T-helper 2 cell treated with Interferon-gamma antibody and Interleukin-4, amounts not matched to agents 5 μg/mL and 100 μg/mL, for 36 hours (primary cell): ENCODE data around the gene MAB21L2.

ENCODE experiments used
- DNase-seq: peaks from one replicate; pipeline ENCODE4 v3.0.0; 2021; ENCODE audit warnings: low spot score
- H3K27ac Mint-ChIP-seq: one replicate; pipeline ENCODE4 v1.8.0; 2021; ENCODE audit warnings: mild to moderate bottlenecking, mixed read lengths
- H3K27me3 Mint-ChIP-seq: one replicate; pipeline ENCODE4 v1.8.0; 2021; ENCODE audit warnings: low read depth, mixed read lengths
- H3K36me3 Mint-ChIP-seq: one replicate; pipeline ENCODE4 v1.8.0; 2021; ENCODE audit warnings: low read depth, mixed read lengths
- H3K4me1 Mint-ChIP-seq: one replicate; pipeline ENCODE4 v1.8.0; 2021; ENCODE audit warnings: low read depth, mixed read lengths
- H3K4me3 Mint-ChIP-seq: one replicate; pipeline ENCODE4 v1.8.0; 2022; ENCODE audit warnings: mild to moderate bottlenecking, moderate library complexity, mixed read lengths
- H3K9me3 Mint-ChIP-seq: one replicate; pipeline ENCODE4 v1.8.0; 2021; ENCODE audit warnings: mixed read lengths

Gene MAB21L2

DNA sequence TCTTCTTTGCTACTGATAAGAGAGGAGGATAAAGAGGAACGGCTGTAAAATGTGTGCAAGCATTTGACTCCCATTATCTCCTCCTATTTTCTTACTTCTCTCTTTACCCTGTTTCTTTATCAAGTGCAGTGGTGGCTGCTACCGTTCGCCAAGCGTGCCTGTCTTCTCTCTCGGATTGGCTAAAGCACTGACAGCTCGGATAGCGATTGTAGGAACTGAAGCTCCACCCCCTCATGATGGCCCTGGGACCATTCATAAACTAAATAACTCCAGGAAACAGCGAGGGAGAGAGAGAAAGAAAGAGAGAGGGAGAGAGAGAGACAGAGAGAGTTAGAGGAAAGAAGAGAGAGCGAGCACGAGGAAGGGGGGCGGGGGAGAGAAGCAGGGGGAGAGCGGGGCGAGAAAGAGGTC is 305 bp upstream of the MAB21L2 start:
- Mint-ChIP-seq H3K4me1 (no peaks in the 10 kb centered on the region), H3K27me3 (no peaks in the 10 kb centered on the region), H3K27ac (no peak overlapping the region), H3K36me3 (peaks cover 23% of the 10 kb centered on the region), H3K9me3 (no peaks in the 10 kb centered on the region), H3K4me3 (no peak overlapping the region)
- no peak for DNase-seq

DNA sequence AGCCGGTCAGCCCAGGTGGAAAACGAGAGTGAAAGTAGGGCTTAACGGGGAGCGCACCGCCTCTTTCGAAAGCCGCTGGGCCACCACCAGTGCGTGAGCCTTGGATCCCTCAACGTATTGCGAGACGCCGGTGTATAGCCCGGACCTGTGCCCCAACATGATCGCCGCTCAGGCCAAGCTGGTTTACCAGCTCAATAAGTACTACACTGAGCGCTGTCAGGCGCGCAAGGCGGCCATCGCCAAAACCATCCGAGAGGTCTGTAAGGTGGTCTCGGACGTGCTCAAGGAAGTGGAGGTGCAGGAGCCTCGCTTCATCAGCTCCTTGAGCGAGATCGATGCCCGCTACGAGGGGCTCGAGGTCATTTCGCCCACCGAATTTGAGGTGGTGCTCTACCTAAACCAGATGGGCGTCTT is 929 bp downstream of the MAB21L2 start:
- no peaks in the 10 kb centered on the region for H3K27me3 Mint-ChIP-seq
- peaks cover 23% of the 10 kb centered on the region for H3K36me3 Mint-ChIP-seq
- DNase-seq = no peak
- no peak overlapping the region for H3K4me3 Mint-ChIP-seq
- H3K9me3 Mint-ChIP-seq = no peaks in the 10 kb centered on the region
- no peak overlapping the region for H3K27ac Mint-ChIP-seq
- H3K4me1 Mint-ChIP-seq = no peaks in the 10 kb centered on the region

DNA sequence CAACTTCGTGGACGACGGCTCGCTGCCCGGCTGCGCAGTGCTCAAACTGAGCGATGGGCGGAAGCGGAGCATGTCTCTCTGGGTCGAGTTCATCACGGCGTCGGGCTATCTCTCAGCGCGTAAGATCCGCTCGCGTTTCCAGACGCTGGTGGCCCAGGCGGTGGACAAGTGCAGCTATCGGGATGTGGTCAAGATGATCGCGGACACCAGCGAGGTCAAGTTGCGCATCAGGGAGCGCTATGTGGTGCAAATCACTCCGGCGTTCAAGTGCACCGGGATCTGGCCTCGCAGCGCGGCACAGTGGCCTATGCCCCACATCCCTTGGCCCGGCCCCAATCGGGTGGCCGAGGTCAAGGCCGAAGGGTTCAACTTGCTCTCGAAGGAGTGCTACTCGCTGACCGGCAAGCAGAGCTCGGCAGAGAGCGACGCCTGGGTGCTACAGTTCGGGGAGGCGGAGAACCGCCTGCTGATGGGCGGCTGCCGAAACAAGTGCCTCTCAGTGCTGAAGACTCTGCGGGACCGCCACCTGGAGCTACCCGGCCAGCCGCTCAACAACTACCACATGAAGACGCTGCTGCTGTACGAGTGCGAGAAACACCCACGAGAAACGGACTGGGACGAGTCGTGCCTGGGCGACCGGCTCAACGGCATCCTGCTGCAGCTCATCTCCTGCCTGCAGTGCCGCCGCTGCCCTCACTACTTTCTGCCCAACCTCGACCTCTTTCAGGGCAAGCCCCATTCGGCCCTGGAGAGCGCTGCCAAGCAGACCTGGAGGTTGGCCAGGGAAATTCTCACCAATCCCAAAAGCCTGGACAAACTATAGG is 1.5 kb downstream of the MAB21L2 start:
- Mint-ChIP-seq H3K4me3 (no peak overlapping the region), H3K27ac (no peak overlapping the region), H3K27me3 (no peaks in the 10 kb centered on the region), H3K9me3 (no peaks in the 10 kb centered on the region), H3K36me3 (peaks cover 23% of the 10 kb centered on the region), H3K4me1 (no peaks in the 10 kb centered on the region)
- no peak for DNase-seq

DNA sequence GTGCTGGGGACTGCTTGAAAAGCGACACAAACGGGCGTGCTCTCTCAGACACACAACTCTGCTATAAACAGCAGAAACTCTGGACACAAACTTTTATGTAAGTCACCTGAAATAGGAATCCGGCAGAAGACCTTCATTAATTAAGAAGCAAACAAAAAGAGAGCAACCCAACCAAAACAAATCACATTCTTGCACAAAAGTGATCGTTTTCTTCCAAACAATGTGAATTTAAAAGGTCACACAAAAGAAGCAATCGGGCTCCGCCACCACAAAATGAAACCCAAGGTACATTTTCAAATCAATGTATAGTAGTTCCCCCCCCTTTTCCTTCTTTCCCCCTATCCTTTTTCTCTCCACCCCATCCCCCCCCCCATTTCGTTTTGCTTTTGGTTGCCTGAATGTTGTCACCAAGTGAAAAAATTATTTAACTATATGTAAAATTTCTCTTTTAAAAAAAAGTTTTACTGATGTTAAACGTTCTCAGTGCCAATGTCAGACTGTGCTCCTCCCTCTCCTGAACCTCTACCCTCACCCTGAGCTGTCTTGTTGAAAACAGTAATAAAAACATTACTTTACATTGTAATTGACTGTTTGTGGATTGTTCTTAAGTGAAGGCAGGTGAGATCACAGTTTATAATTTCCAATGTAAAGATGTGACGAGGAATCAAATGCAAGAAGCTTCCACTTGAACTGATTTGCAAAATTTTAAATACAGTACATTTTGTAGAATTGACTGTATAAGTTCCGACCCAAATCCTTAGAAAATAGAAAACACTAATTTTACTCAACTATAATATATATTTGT is 2.4 kb downstream of the MAB21L2 start:
- H3K27me3 Mint-ChIP-seq = no peaks in the 10 kb centered on the region
- H3K4me3 Mint-ChIP-seq = no peak overlapping the region
- H3K27ac Mint-ChIP-seq = no peak overlapping the region
- DNase-seq = no peak
- H3K4me1 Mint-ChIP-seq = no peaks in the 10 kb centered on the region
- H3K9me3 Mint-ChIP-seq = no peaks in the 10 kb centered on the region
- H3K36me3 Mint-ChIP-seq = peaks cover 23% of the 10 kb centered on the region

DNA sequence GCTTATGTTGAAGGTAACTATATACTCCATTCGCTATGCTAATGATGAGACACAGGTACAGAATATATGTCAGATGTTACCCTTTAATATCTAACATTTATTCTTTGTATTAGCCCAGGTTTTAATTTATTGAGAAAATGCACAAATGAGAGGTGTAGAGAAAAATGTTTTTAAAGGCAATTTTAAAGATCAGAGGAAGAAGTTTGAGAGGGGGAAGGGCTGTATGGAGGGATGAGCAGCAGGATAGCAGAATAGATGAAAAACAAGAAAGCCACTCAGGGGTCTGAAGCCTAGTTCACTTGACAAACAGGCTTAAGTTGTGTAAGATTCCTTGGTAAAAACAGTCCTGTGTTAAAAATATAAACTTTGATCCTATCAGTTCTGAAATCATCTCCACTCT is 3.7 kb downstream of the MAB21L2 start:
- peaks cover 23% of the 10 kb centered on the region for H3K36me3 Mint-ChIP-seq
- DNase-seq = no peak
- H3K27me3 Mint-ChIP-seq = no peaks in the 10 kb centered on the region
- no peaks in the 10 kb centered on the region for H3K9me3 Mint-ChIP-seq
- H3K4me3 Mint-ChIP-seq = no peak overlapping the region
- H3K4me1 Mint-ChIP-seq = no peaks in the 10 kb centered on the region
- no peak overlapping the region for H3K27ac Mint-ChIP-seq

DNA sequence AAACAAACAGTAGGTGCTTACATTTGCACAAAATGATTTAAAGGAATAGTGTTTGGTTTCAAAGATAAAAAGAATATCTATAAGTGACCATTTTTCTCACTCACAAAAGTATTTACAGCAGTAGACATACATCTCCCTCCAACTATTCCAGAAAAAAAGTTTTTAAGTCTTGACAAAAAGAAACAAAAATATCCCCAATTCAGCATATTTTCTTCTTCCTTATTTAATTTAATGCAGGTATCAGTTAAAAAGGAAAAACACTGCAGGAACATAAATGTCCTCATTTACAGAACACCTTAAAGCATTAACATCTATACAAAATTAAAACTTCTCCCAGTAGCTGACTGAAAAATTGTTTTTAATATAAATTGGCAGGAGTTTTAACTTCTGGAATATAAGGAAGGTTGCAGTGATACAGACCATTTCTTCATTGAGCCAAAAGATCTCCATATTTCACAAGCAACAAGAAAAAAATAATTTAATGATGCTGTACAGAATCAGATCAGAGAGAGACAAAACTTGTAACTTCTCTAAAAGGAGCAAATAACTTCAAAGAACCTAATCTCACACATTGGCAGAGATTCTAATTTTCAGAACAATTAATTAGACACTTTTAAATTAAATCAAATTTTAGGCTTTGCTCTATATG is 4.3 kb downstream of the MAB21L2 start:
- no peaks in the 10 kb centered on the region for H3K27me3 Mint-ChIP-seq
- H3K36me3 Mint-ChIP-seq = peaks cover 23% of the 10 kb centered on the region
- no peaks in the 10 kb centered on the region for H3K4me1 Mint-ChIP-seq
- DNase-seq = no peak
- no peak overlapping the region for H3K27ac Mint-ChIP-seq
- H3K9me3 Mint-ChIP-seq = no peaks in the 10 kb centered on the region
- H3K4me3 Mint-ChIP-seq = no peak overlapping the region

DNA sequence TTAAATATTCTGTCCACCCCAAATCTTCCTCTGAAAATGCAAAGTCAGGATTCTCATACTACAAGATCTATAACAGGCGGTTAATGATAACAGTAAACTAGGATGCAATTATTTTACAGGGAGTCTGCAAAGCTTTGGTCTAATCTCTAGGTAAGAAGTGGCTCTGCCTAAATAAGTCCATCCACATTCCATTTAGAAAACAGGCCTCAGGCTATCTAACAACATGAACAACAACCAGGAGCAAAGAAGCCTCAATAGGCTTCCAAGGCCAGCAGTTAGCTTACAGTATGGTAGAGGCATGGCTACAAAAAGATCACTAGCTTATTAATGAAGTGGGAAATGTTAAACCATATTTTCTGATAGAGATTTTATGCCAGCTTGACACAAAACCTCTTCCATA is 6.4 kb downstream of the MAB21L2 start:
- Mint-ChIP-seq H3K27ac (no peak overlapping the region), H3K36me3 (peaks cover 11% of the 10 kb centered on the region), H3K27me3 (no peaks in the 10 kb centered on the region), H3K4me1 (no peaks in the 10 kb centered on the region), H3K4me3 (no peak overlapping the region), H3K9me3 (no peaks in the 10 kb centered on the region)
- no peak for DNase-seq

DNA sequence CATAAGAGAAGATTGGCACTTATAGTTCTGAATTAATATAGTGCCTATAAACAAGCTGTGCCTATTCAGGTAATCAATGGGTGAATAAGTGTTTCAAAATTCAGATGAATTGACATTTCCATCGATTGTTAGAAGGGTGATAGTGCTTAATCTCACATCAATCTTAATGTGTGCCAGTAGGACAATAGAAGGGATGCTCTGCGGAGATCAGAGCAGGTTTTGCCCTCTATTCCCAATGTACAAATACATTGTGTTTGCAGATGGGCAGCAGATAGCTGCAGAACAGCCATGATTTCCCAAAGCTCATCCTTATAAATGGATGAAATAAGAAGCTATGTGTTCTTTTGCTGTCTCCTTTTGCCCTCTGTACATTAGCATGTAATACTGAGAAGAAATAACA is 7.2 kb downstream of the MAB21L2 start:
- no peak overlapping the region for H3K4me3 Mint-ChIP-seq
- no peak for DNase-seq
- peaks cover 4% of the 10 kb centered on the region for H3K36me3 Mint-ChIP-seq
- H3K9me3 Mint-ChIP-seq = no peaks in the 10 kb centered on the region
- H3K4me1 Mint-ChIP-seq = no peaks in the 10 kb centered on the region
- H3K27me3 Mint-ChIP-seq = no peaks in the 10 kb centered on the region
- H3K27ac Mint-ChIP-seq = no peak overlapping the region

DNA sequence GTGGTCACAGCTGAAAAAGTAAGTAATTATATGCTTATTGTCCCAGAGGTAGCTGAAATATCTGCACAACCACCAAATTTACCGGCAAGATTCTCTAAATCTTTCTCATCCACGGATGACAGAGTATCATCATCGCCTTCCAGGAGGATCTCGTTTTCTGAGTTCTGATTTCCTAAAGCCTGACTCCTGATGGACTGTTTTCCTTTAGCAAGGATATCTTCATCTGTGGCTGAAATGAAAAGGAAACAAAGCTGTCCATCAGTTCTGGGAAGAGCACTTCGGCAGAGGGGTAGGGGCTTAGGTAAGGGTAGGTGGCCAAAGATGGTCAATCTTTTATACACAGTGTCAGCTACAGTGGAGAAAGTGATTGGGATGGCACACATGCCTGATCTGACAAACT is 8.7 kb downstream of the MAB21L2 start:
- Mint-ChIP-seq H3K9me3 (no peaks in the 10 kb centered on the region), H3K4me1 (no peaks in the 10 kb centered on the region), H3K4me3 (no peak overlapping the region), H3K27me3 (no peaks in the 10 kb centered on the region), H3K36me3 (peaks cover 2% of the 10 kb centered on the region), H3K27ac (no peak overlapping the region)
- DNase-seq = no peak

DNA sequence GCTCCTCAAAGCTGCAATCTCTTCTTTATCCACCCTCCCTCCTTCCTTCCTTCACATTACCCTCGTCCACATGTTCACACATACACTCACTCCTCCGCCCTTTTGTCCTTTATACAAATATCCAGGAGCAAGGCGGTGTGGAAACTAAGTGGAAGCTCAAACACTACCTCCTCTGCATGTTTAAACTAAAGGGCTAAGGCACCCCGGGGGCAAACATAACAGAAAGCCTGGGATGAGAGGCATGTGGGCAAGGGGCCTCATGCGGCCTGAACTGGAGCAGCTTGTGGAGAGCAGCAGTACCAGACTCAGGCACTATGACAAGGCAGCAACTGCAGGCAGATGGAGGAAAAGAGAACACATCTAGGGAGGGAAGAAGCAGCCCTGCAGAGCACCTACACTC is 9.5 kb downstream of the MAB21L2 start:
- no peaks in the 10 kb centered on the region for H3K9me3 Mint-ChIP-seq
- no peak for DNase-seq
- no peak overlapping the region for H3K4me3 Mint-ChIP-seq
- H3K27ac Mint-ChIP-seq = no peak overlapping the region
- H3K27me3 Mint-ChIP-seq = no peaks in the 10 kb centered on the region
- H3K36me3 Mint-ChIP-seq = peaks cover 1% of the 10 kb centered on the region
- no peaks in the 10 kb centered on the region for H3K4me1 Mint-ChIP-seq

DNA sequence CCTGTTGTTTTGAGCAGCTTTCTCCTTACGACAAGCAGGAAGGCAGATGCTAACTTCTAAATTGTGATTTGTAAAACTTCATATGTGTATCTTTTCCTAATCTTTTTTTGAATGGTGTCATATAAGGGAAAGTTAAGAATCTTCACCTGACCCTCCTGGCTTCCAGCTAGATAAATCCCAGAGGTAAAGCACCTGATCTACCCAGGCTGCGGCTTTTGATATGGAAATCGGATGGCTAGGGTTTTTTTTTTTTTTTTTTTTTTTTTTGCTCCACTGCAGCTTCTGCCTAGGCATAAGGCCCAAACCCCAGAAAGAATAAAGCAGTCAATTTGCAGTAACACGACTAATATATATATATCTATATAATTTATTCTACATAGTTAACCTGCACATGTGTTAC is 10.0 kb downstream of the MAB21L2 start:
- H3K4me3 Mint-ChIP-seq = no peak overlapping the region
- DNase-seq = no peak
- H3K27me3 Mint-ChIP-seq = no peaks in the 10 kb centered on the region
- H3K27ac Mint-ChIP-seq = no peak overlapping the region
- no peaks in the 10 kb centered on the region for H3K9me3 Mint-ChIP-seq
- H3K36me3 Mint-ChIP-seq = peaks cover 1% of the 10 kb centered on the region
- H3K4me1 Mint-ChIP-seq = no peaks in the 10 kb centered on the region

DNA sequence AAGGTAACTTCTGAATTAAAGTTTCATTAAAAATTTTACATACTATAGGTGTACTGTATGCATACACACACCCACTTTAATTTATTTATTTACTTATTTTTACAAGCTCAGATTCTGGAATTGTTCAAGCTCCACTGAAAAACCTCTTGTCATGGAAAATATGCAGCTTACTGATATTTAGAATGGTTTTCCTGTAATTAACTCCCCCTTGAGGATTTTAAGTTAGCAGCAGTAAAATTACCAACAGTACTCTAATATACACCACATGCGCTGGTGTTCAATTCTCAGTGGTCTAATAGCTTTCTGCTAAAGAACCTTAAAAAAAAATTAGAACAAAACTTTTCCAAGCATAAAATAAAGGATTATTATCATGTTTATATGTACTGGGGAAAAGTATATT is 12.0 kb downstream of the MAB21L2 start:
- Mint-ChIP-seq H3K4me1 (no peaks in the 10 kb centered on the region), H3K27ac (no peak overlapping the region)

DNA sequence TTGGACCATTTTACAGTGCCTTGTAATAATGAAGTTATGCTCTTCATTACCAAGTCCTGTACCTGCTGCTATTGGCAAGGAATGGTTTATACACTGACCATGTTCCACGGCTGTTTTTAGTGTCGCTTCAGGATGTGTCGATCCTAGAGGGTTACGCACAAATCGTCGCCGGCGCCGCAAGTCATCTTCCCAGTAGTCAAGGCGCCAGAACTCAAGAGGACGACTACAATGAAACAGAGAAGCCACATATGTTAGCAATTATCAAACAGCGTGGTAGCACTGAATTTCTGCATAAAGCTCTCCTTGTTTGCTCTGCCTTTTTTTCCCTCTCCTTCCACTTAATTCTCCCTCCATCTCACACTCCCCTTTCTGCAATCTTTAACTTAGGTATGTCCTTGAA is 17.0 kb downstream of the MAB21L2 start:
- H3K27me3 Mint-ChIP-seq = no peaks in the 10 kb centered on the region
- no peak overlapping the region for H3K27ac Mint-ChIP-seq
- no peak overlapping the region for H3K4me3 Mint-ChIP-seq
- H3K36me3 Mint-ChIP-seq = peaks cover 8% of the 10 kb centered on the region
- no peak for DNase-seq
- H3K4me1 Mint-ChIP-seq = no peaks in the 10 kb centered on the region
- no peaks in the 10 kb centered on the region for H3K9me3 Mint-ChIP-seq

More for the DNA sequence above, 12.0 kb downstream of the MAB21L2 start:
- Mint-ChIP-seq H3K9me3 (no peaks in the 10 kb centered on the region), H3K27me3 (no peaks in the 10 kb centered on the region), H3K4me3 (no peak overlapping the region), H3K36me3 (peaks cover 6% of the 10 kb centered on the region)
- no peak for DNase-seq

DNA sequence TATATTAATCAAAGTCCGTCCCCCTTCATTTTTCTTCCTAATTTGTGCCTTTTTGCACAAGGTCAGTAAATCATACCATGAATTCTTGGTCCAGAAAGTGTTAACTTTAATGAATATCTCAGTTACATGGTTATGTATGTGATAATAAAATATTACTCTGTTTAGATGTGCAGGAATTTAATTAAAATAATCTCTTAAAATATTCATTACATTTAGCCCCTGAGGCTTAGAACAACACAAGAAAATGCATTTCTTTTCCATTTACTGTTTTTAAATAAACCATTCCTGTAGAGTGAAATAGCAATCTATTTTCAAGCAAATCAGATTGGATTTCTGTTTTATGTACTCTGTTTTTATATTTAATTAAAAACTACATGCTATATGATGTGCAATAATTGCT is 17.6 kb downstream of the MAB21L2 start:
- DNase-seq = no peak
- Mint-ChIP-seq H3K9me3 (no peaks in the 10 kb centered on the region), H3K27me3 (no peaks in the 10 kb centered on the region), H3K4me3 (no peak overlapping the region), H3K27ac (no peak overlapping the region), H3K36me3 (peaks cover 8% of the 10 kb centered on the region), H3K4me1 (no peaks in the 10 kb centered on the region)
